K562 (cell line): Measurements from ENCODE around the gene ZNF724. TPM values are rescaled to one million over a fixed set of nuclear protein-coding genes. Genes with fewer than 3 reads are reported as not detected.

ENCODE experiments used
- E2F6 ChIP-seq, 2 experiments: IDR thresholded peaks; 2 replicates each; pipeline ENCODE4 v1.6.1; 2011; ENCODE audit warnings: borderline replicate concordance in 1 of 2, control low read depth in 1 of 2, low read depth in 1 of 2, low read length in 1 of 2, mild to moderate bottlenecking in 1 of 2, mixed read lengths in 1 of 2, moderate library complexity in 1 of 2; ENCODE audit not compliant: insufficient read depth in 1 of 2, insufficient read length in 1 of 2, poor library complexity in 1 of 2, severe bottlenecking in 1 of 2; ENCODE audit errors: extremely low read depth in 1 of 2
- ELK3 ChIP-seq: fragments of 450-650 bp; formaldehyde crosslinking; IDR thresholded peaks from 2 replicates; pipeline ENCODE4 v1.4.0; 2020; ENCODE audit warnings: mild to moderate bottlenecking
- MCM3 ChIP-seq: fragments of 450-650 bp; IDR thresholded peaks from 2 replicates; pipeline ENCODE4 v1.6.1; 2016
- NFATC3 ChIP-seq: fragments of 450-650 bp; IDR thresholded peaks from 2 replicates; pipeline ENCODE4 v1.6.1; 2017; ENCODE audit warnings: mild to moderate bottlenecking
- PATZ1 ChIP-seq: fragments of 250-450 bp; sonication (Bioruptor Pico); IDR thresholded peaks from 2 replicates; pipeline ENCODE4 v1.5.0; 2020; ENCODE audit warnings: mild to moderate bottlenecking, borderline replicate concordance
- POLR2A ChIP-seq: fragments of 450-650 bp; conservative IDR thresholded peaks from 2 replicates; pipeline ENCODE4 v1.6.1; 2016
- SMARCA4 ChIP-seq: fragments of 450-650 bp; IDR thresholded peaks from 2 replicates; pipeline ENCODE4 v1.6.1; 2016
- ZNF407 ChIP-seq: fragments of 450-650 bp; IDR thresholded peaks from 2 replicates; pipeline ENCODE4 v1.6.1; 2016; ENCODE audit warnings: low read depth
- ZNF609 ChIP-seq: sonication (generic); formaldehyde crosslinking; IDR thresholded peaks from 2 replicates; pipeline ENCODE4 v1.8.1; 2023; ENCODE audit warnings: missing genetic modification reagents, mild to moderate bottlenecking, borderline replicate concordance
- polyA plus RNA-seq, 8 experiments: library from polyadenylated mRNA; depleted of rRNA in 4 of 8; stranded (reverse) in 5 of 8; unstranded in 3 of 8; fragments of >200 nt; fragmentation: Nextera tagmentation in 2 of 8; fragmentation: Illumina TruSeq in 1 of 8; extraction: Ambion mirVana in 2 of 8; extraction: Trizol in 1 of 8; gene quantifications; 2 replicates each; pipeline versions ENCODE4 v1.2.1 to v1.2.3, GENCODE V29; 2011 to 2014; ENCODE audit warnings: inconsistent platforms in 1 of 8, missing spikeins in 1 of 8
- total RNA-seq, 7 experiments: library from RNA; depleted of rRNA in 6 of 7; stranded (reverse); fragments of >200 nt in 6 of 7; fragmentation: Illumina TruSeq in 2 of 7; extraction: Trizol in 2 of 7; gene quantifications; 2 replicates each; pipeline versions ENCODE4 v1.2.1 to v1.2.3, GENCODE V29; 2011 to 2021; ENCODE audit warnings: low replicate concordance in 1 of 7

The ZNF724 gene
- total and polyA plus RNA-seq, 9 of the 15 experiments (the other 6 are each of a cell fraction or from before 2014, with no cell fraction given), result 0.18 to 4.2 (median 1.8) TPM

GRCh38 chr19:23249911-23250649 lies at the start of gene ZNF724 (continued):
- no peak for TF ChIP-seq ZNF407
- TF ChIP-seq ZNF609, result no peak
- TF ChIP-seq NFATC3, result no peak
- no peak for TF ChIP-seq E2F6 (IDR thresholded peaks at IDR 0.05; ENCODE audit: borderline replicate concordance in 1 of 2, extremely low read depth in 1 of 2, insufficient read depth in 1 of 2, insufficient read length in 1 of 2, low read depth in 1 of 2, low read length in 1 of 2, poor library complexity in 1 of 2, severe bottlenecking in 1 of 2)
- no peak for TF ChIP-seq ELK3
- TF ChIP-seq SMARCA4, result no peak
- TF ChIP-seq MCM3, result no peak
- 0 out of 2 replicates have a peak, but pooled peaks have one; percentile 25 for TF ChIP-seq POLR2A
- no peak for TF ChIP-seq PATZ1 (CRISPR knock-in tag)
